SK-N-SH treated with all-trans-retinoic acid at 6 μM for 48 hours (cell line): ENCODE measurements around the gene IQCM.

Source experiments
- ATAC-seq: fragments of 200-7000 bp; cut with Tn5 transposase; 3 replicates; pipeline ENCODE4 v1.9.1; 2020; ENCODE audit warnings: mild to moderate bottlenecking, moderate library complexity
- ARNTL ChIP-seq: fragments of 450-650 bp; formaldehyde crosslinking; IDR thresholded peaks from 2 replicates; pipeline ENCODE4 v1.5.0; 2020; ENCODE audit warnings: low read depth, mild to moderate bottlenecking, moderate library complexity, borderline replicate concordance
- BACH2 ChIP-seq: fragments of 250-450 bp; sonication (Bioruptor Pico); IDR thresholded peaks from 2 replicates; pipeline ENCODE4 v1.9.0; 2021; ENCODE audit warnings: mild to moderate bottlenecking, borderline replicate concordance
- CREB5 ChIP-seq: fragments of 250-450 bp; sonication (Bioruptor Pico); IDR thresholded peaks from 2 replicates; pipeline ENCODE4 v1.5.1; 2020; ENCODE audit warnings: low read depth, mild to moderate bottlenecking, moderate library complexity
- CSRNP3 ChIP-seq: fragments of 250-450 bp; sonication (Bioruptor Pico); IDR thresholded peaks from 2 replicates; pipeline ENCODE4 v1.5.1; 2021; ENCODE audit warnings: mild to moderate bottlenecking, moderate library complexity
- ESRRG ChIP-seq: fragments of 250-450 bp; sonication (Bioruptor Pico); IDR thresholded peaks from 2 replicates; pipeline ENCODE4 v1.6.1; 2021; ENCODE audit warnings: mild to moderate bottlenecking
- GLIS3 ChIP-seq: fragments of 250-450 bp; sonication (Bioruptor Pico); IDR thresholded peaks from 2 replicates; pipeline ENCODE4 v1.5.0; 2020; ENCODE audit warnings: mild to moderate bottlenecking, moderate library complexity
- ISL1 ChIP-seq: fragments of 250-450 bp; sonication (Bioruptor Pico); IDR thresholded peaks from 2 replicates; pipeline ENCODE4 v2.1.2; 2022; ENCODE audit warnings: mild to moderate bottlenecking, moderate library complexity
- OSR1 ChIP-seq: fragments of 250-450 bp; sonication (Bioruptor Pico); IDR thresholded peaks from 2 replicates; pipeline ENCODE4 v1.8.0; 2022; ENCODE audit warnings: moderate library complexity, mild to moderate bottlenecking, inconsistent platforms
- PATZ1 ChIP-seq: fragments of 250-450 bp; sonication (Bioruptor Pico); IDR thresholded peaks from 2 replicates; pipeline ENCODE4 v1.8.0; 2020; ENCODE audit warnings: mild to moderate bottlenecking, moderate library complexity, borderline replicate concordance
- POU6F1 ChIP-seq: fragments of 250-450 bp; sonication (Bioruptor Pico); IDR thresholded peaks from 2 replicates; pipeline ENCODE4 v1.8.0; 2021; ENCODE audit warnings: low read depth, mild to moderate bottlenecking, moderate library complexity, borderline replicate concordance
- PPARA ChIP-seq: fragments of 250-450 bp; sonication (Bioruptor Pico); IDR thresholded peaks from 2 replicates; pipeline ENCODE4 v1.5.0; 2020; ENCODE audit warnings: mild to moderate bottlenecking, borderline replicate concordance
- RARB ChIP-seq: fragments of 250-450 bp; sonication (Bioruptor Pico); IDR thresholded peaks from 2 replicates; pipeline ENCODE4 v1.8.0; 2021; ENCODE audit warnings: mild to moderate bottlenecking, moderate library complexity
- SNAI2 ChIP-seq: fragments of 250-450 bp; sonication (Bioruptor Pico); IDR thresholded peaks from 2 replicates; pipeline ENCODE4 v1.5.0; 2020; ENCODE audit warnings: mild to moderate bottlenecking, moderate library complexity
- TCF4 ChIP-seq: fragments of 250-450 bp; sonication (Bioruptor Pico); IDR thresholded peaks from 2 replicates; pipeline ENCODE4 v1.8.0; 2021; ENCODE audit warnings: mild to moderate bottlenecking, moderate library complexity, borderline replicate concordance
- TOX ChIP-seq: fragments of 250-450 bp; sonication (Bioruptor Pico); IDR thresholded peaks from 2 replicates; pipeline ENCODE4 v1.8.0; 2021; ENCODE audit warnings: mild to moderate bottlenecking, moderate library complexity, borderline replicate concordance
- TSHZ2 ChIP-seq: fragments of 250-450 bp; sonication (Bioruptor Pico); IDR thresholded peaks from 2 replicates; pipeline ENCODE4 v1.5.0; 2020; ENCODE audit warnings: mild to moderate bottlenecking, moderate library complexity
- ZC3H10 ChIP-seq: fragments of 250-450 bp; sonication (Bioruptor Pico); IDR thresholded peaks from 2 replicates; pipeline ENCODE4 v1.5.1; 2021; ENCODE audit warnings: mild to moderate bottlenecking, moderate library complexity
- ZFP3 ChIP-seq: fragments of 250-450 bp; sonication (Bioruptor Pico); IDR thresholded peaks from 2 replicates; pipeline ENCODE4 v1.5.0; 2020; ENCODE audit warnings: mild to moderate bottlenecking, moderate library complexity
- ZFP30 ChIP-seq: fragments of 450-650 bp; formaldehyde crosslinking; IDR thresholded peaks from 2 replicates; pipeline ENCODE4 v1.5.0; 2022; ENCODE audit warnings: mild to moderate bottlenecking, moderate library complexity
- ZNF565 ChIP-seq: fragments of 450-650 bp; formaldehyde crosslinking; conservative IDR thresholded peaks from 2 replicates; pipeline ENCODE4 v1.5.0; 2020; ENCODE audit warnings: low read depth, mild to moderate bottlenecking, moderate library complexity
- ZNF70 ChIP-seq: fragments of 450-650 bp; formaldehyde crosslinking; IDR thresholded peaks from 2 replicates; pipeline ENCODE4 v1.5.0; 2020; ENCODE audit warnings: mild to moderate bottlenecking, moderate library complexity
- ZNF8 ChIP-seq: fragments of 450-650 bp; formaldehyde crosslinking; IDR thresholded peaks from 2 replicates; pipeline ENCODE4 v1.5.0; 2020; ENCODE audit warnings: mild to moderate bottlenecking, moderate library complexity

IQCM gene

GRCh38 chr4:149841686-149842085, 26.0 kb upstream of the IQCM start (continued):
- TF ChIP-seq TOX (CRISPR knock-in tag) (no peak), ZC3H10 (CRISPR knock-in tag) (no peak)

- TF ChIP-seq TSHZ2: no peak
- no peak for TF ChIP-seq ZFP3 (CRISPR knock-in tag)
- no peak for TF ChIP-seq CSRNP3 (CRISPR knock-in tag)
- TF ChIP-seq SNAI2: no peak
- TF ChIP-seq RARB (CRISPR knock-in tag): no peak
- TF ChIP-seq PPARA (CRISPR knock-in tag): no peak
- no peak for TF ChIP-seq TOX (CRISPR knock-in tag)
- TF ChIP-seq ZC3H10 (CRISPR knock-in tag): no peak
- no peak for TF ChIP-seq ZNF565 (CRISPR knock-in tag)
- no peak for TF ChIP-seq TCF4 (CRISPR knock-in tag)
- TF ChIP-seq PATZ1 (CRISPR knock-in tag): no peak
- TF ChIP-seq ZNF8 (CRISPR knock-in tag): no peak
- TF ChIP-seq GLIS3 (CRISPR knock-in tag): no peak
- no peak for TF ChIP-seq CREB5 (CRISPR knock-in tag)
- TF ChIP-seq ZFP30 (CRISPR knock-in tag): no peak
- no peak for TF ChIP-seq ZNF70 (CRISPR knock-in tag)
- no peak for TF ChIP-seq BACH2
- TF ChIP-seq ISL1: no peak
- TF ChIP-seq ARNTL (CRISPR knock-in tag): no peak
- no peak for ATAC-seq
Observed at GRCh38 chr4:149838036-149838435, 22.4 kb upstream of the IQCM start.

- ATAC-seq: no peak
- TF ChIP-seq POU6F1 (CRISPR knock-in tag): no peak
- TF ChIP-seq GLIS3 (CRISPR knock-in tag): no peak
- no peak for TF ChIP-seq ZFP3 (CRISPR knock-in tag)
- no peak for TF ChIP-seq ESRRG (CRISPR knock-in tag)
- no peak for TF ChIP-seq ZNF565 (CRISPR knock-in tag)
- TF ChIP-seq ISL1: no peak
- TF ChIP-seq OSR1: no peak
- no peak for TF ChIP-seq PPARA (CRISPR knock-in tag)
- TF ChIP-seq CREB5 (CRISPR knock-in tag): no peak
- TF ChIP-seq TSHZ2: no peak
- TF ChIP-seq RARB (CRISPR knock-in tag): no peak
- TF ChIP-seq SNAI2: no peak
- TF ChIP-seq BACH2: no peak
- no peak for TF ChIP-seq ZFP30 (CRISPR knock-in tag)
- TF ChIP-seq TOX (CRISPR knock-in tag): no peak
- TF ChIP-seq TCF4 (CRISPR knock-in tag): no peak
- TF ChIP-seq PATZ1 (CRISPR knock-in tag): no peak
Observed at GRCh38 chr4:149836546-149836945, 20.9 kb upstream of the IQCM start.
